GM21381 (cell line): ENCODE results near the gene CDH16.
"Not testable (repeated sequence)": the region's sequence is repeated elsewhere in the genome, so short reads cannot be mapped to it uniquely, and the experiment has no call there.

Experiments
- ATAC-seq: cut with Tn5 transposase; IDR thresholded peaks from one replicate; pipeline ENCODE4 v1.9.1; 2021; ENCODE audit warnings: mild to moderate bottlenecking, moderate library complexity; ENCODE audit not compliant: unreplicated experiment

The CDH16 gene

DNA sequence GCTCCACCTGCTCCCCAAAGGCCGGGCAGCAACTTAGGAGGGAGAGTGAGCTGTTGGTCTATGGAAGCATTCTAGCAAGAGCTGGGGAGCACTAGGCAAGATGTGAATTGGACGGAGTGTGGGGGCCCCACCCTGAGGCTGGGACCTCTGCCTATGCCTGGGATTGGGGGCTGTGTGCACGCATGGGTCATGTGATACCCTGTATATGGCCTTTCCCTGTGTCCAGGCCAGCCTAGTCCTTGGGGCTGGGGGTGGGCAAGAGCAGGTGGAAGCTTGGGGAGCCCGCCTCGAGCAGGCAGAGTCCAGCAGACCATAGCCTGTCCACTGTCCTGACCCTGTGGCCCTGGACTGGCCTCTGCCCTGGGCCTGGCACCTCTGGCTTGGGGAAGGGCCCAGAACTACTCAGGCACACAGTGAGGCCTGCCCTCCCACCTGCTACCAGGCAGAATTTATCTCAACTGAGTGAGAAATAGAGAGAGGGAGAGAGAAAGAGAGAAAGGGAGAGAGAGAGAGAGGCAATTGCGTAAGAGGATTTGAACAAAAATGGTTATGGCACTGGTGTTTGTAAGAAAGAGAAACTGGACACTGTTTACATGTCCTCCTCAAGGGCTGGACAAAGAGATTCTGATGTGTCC is 19.3 kb downstream of the CDH16 start:
- ATAC-seq = no peak

- no peak for ATAC-seq
Observed at GRCh38 chr16:66898933-66899309, 19.8 kb downstream of the CDH16 start.

GRCh38 chr16:66898207-66898606 is 20.5 kb downstream of the CDH16 start:
- ATAC-seq = no peak

- not testable (repeated sequence) for ATAC-seq
Observed at GRCh38 chr16:66896682-66897081, 22.0 kb downstream of the CDH16 start.

- ATAC-seq = no peak
Observed at GRCh38 chr16:66895999-66896398, 22.7 kb downstream of the CDH16 start.

DNA sequence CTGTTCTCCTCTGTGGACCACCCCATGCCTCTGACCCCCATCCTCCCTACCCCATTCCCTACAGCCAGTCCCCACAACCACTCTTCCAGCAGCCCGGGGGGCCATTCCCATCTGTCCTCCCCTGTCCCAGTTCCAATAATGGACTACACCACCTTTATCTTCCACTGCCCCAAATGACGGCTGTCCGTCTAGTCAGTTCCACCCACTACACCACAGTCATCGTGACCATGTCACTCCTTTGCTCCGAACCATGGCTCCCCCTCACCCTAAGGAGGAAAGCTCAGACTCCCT is 23.1 kb downstream of the CDH16 start:
- ATAC-seq = no peak

DNA sequence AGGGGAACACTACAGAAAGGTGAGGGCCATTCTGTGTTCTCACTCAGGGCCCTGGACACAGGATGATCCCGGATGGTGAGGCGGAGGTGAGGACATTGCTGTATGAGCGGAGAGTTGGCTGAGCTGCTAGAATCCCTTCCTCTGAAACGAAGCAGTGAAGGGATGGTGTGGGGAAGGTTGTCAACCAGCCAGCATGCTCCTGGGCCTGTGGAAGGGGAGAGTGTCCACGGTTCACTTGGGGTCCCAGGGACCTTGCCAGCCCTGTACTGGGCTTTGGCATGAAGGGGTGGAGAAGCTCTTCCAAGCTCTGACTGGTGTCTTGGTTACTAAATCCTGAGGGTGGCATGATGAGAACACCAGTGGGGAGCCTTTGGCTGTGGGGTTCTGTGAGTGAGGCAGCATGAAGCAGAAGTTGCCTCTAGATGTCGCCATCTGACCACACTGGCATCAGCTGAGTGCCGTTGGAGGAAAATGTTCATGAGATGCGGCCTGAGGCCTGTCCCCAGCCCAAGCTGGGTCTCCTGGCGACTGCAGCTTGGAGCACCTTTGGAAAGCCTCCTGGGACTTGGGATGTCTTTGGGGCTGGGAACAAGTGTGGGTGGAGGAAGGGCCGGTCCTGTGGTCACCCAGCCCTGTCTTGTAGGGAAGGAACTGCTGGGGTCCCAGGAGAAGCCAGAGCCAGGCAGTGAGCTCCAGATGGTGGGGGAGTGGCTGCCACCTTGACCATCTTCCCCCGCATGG is 23.6 kb downstream of the CDH16 start:
- no peak for ATAC-seq

DNA sequence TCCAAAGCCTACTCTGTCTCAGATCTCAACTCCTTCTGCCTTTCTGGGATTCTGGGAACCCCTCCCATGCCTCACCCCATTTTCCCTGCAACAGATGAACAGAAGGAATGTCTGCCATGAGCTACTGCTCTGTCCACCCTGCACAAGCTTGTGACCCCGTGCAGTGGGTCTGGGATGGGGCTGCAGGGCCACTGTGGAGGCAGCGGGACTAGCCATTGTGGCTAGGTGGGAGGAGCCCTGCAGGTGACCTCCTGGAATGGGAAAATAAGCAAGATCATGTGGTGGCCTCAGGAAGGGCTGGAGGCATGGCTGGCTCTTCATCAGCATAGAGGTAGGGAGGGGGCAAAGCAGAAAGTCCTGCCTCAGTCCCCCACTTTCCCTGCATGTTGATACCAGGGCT is 24.6 kb downstream of the CDH16 start:
- ATAC-seq = no peak

DNA sequence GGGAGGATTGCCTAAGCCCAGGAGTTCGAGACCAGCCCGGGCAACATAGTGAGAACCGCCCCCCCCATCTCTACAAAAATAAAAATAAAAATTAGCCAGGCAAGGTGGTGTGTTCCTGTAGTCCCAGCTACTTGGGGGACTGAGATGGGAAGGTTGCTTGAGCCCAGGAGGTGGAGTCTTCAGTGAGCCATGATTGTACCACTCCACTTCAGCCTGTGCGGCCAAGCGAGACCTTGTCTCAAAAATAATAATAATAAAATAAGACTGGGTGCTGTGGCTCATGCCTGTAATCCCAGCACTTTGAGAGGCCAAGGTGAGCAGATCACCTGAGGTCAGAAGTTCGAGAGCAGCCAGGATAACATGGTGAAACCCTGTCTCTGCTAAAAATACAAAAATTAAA is 26.9 kb downstream of the CDH16 start:
- no peak for ATAC-seq

DNA sequence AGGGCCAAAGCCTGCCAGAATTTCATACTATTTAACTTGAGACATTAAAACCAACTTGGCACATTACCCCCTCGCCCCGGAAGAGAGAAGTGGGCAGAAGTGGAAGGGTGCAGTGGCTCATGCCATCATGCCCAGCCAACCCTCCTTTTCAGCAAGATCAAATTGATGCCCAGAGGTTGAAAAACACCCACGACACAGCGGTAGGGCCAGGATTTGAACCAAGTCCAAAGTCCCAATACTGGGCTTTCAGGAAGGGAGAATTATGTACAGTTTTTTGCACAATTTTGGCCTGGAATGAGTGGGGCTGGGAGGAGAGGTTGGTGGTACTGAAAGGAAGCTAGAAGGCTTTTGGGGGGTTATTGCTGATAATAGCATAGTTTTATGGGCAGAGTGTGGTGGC is 27.3 kb downstream of the CDH16 start:
- ATAC-seq = no peak

DNA sequence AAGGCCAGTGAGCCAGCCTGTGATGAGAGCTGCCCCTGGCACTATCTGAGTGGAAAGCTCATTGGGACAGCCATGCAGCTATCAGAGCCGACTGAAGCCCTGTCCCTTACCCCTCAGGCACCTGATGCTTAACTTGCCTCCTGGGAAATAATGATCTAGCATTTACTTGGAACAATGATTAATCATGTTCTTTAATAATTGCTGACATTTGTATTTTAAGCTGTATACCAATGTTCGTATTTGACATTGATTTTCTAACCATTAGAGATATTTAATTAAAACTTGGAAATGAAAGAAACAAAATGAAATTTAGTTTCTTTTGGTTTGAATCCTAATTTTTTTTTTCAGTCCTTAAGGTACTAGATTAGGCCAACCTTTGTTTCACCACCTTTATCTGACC is 27.9 kb downstream of the CDH16 start:
- ATAC-seq = no peak

DNA sequence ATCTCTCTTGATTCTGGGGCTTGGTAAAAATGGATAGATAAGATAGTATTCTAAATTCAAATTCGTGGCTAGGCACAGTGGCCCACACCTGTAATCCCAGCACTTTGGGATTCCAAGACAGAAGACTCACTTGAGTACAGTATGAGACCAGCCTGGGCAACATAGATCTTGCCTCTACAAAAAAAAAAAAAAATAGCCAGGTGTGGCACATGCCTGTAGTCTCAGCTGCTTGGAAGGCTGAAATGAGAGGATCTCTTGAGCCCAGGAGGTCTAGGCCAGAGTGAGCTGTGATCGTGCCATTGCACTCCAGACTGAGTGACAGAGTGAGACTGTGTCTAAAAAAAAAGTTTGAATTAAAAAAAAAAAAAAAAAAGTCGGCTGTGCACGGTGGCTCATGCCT is 29.1 kb downstream of the CDH16 start:
- ATAC-seq = no peak

- no peak for ATAC-seq
Observed at GRCh38 chr16:66888647-66889615, 29.8 kb downstream of the CDH16 start.

GRCh38 chr16:66886914-66887313 is 31.8 kb downstream of the CDH16 start:
- no peak for ATAC-seq

GRCh38 chr16:66886321-66886720 is 32.4 kb downstream of the CDH16 start:
- no peak for ATAC-seq

GRCh38 chr16:66885491-66885890 is 33.2 kb downstream of the CDH16 start:
- ATAC-seq = no peak

DNA sequence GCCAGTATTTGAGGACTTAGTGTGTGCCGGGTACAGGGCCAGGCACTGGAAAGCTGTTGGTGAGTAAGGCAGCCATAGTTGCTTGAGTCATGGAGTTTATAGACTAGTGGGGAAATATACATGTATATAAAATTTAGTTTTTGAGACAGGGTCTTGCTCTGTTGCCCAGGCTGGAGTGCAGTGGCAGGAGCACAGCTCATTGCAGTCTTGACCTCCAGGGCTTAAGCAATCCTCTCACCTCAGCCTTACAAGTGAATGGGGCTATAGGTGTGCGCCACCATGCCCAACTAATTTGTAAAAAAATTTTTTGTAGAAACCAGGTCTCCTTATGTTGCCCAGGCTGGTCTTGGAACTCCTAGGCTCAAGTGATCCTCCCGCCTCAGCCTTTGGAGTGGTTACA is 36.0 kb downstream of the CDH16 start:
- ATAC-seq = no peak

GRCh38 chr16:66881964-66882508 is 36.6 kb downstream of the CDH16 start:
- ATAC-seq = no peak

- ATAC-seq = no peak
Observed at GRCh38 chr16:66881560-66881959, 37.1 kb downstream of the CDH16 start.

- ATAC-seq = no peak
Observed at GRCh38 chr16:66881014-66881417, 37.7 kb downstream of the CDH16 start.

DNA sequence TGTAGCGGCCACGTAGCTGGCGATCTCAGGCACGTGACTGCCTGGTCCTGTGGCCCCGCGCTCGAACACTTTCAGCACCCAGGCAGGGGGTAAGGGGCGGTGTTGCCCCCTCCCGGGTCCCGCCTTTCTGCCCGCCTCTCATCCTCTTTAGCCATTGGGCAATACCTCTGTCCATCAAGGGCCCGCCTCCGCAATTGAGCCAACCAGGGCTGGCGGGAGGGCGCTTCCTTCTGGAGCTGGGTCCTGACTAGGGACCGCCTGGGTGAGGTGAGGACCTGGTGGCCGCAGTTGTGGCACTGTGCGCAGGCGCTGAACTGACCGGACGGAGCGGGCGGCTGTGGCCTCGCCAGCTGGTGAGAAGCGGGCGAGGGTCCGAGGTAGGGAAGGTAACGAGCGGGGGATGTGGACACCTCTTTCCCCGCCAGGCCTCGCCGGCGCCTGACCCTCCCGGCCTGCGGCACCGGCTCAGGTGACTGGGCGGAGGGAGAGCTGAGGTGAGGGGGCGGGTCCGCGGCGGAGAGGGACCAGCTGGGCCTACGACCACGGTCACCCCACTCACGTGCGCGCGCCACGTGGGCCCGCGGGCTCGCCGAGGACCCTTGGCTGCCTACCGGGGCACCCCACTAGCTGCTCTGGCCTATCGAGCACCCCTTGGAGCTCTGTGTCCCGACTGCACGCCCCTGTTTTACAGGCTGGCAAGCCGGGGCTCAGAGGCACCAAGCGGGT is 38.2 kb downstream of the CDH16 start, which contains the start of gene PDP2:
PDP2 (plus strand) TSS at position 228 of the 726 bp plus-strand sequence. CDS start 3,770 bp downstream, outside the sequence.
- ATAC-seq = peak; percentile 89
